Neural progenitor cell (in vitro differentiated cells): ENCODE results near the gene SLC38A1.

Experiments used
- EZH2 ChIP-seq: fragments of 200-600 bp; sonication (generic); IDR thresholded peaks from 2 replicates; pipeline ENCODE4 v1.6.1; 2017; ENCODE audit warnings: antibody characterized with exemption, mild to moderate bottlenecking, moderate library complexity
- EZH2phosphoT487 ChIP-seq: fragments of 200-600 bp; sonication (generic); IDR thresholded peaks from 2 replicates; pipeline ENCODE4 v1.6.1; 2017; ENCODE audit warnings: antibody characterized with exemption
- TF ChIP-seq, protein P1 (sequence below): fragments of 200-600 bp; sonication (generic); IDR thresholded peaks from 2 replicates; pipeline ENCODE4 v1.5.1; 2017; ENCODE audit warnings: antibody characterized with exemption, mild to moderate bottlenecking

DNA sequence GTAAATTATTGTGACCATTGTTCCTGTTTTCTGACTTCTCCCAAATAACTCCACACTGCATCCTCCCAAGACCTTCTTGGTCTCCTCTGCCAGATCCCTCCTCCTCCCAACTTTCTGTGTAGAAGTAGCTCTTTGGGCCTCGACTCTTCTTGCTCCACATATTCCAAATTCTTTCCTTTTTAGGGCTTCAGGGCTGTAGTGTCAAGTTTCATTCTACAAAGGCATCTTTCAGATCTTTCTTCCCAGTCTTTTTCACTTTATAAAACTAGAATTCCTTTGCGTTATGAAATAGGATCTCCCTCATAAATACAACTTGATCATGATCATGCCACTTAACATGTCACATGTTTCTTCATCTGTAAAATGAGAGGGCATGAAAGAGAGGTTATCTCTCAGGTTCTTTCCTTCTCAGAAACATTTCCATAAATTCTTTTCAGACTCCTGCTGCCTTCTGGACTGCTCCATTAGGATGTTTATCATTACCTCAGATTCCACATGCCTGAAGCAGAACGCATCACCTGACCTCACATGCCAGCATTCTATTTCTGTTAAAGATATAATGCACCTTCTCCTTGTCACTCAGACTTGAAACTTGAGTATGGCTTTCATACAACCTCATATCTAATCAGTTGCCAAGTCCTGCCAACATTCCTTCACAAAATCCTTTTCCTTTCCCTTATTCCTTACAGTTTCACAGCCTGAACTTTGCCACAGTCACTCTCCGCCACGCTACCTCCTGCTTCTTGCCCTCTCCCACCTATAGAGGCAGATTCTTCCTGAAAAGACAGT, 8.5 kb downstream of the SLC38A1 start:
- TF ChIP-seq, protein P1, sequence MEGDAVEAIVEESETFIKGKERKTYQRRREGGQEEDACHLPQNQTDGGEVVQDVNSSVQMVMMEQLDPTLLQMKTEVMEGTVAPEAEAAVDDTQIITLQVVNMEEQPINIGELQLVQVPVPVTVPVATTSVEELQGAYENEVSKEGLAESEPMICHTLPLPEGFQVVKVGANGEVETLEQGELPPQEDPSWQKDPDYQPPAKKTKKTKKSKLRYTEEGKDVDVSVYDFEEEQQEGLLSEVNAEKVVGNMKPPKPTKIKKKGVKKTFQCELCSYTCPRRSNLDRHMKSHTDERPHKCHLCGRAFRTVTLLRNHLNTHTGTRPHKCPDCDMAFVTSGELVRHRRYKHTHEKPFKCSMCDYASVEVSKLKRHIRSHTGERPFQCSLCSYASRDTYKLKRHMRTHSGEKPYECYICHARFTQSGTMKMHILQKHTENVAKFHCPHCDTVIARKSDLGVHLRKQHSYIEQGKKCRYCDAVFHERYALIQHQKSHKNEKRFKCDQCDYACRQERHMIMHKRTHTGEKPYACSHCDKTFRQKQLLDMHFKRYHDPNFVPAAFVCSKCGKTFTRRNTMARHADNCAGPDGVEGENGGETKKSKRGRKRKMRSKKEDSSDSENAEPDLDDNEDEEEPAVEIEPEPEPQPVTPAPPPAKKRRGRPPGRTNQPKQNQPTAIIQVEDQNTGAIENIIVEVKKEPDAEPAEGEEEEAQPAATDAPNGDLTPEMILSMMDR, result no peak
- TF ChIP-seq EZH2 (no peak), EZH2phosphoT487 (no peak)
